IPS-NIHi11 (cell line): ENCODE measurements around the gene CDK5RAP3.

Experiments used
- DNase-seq: peaks from one replicate; pipeline ENCODE4 v3.0.0; 2012; ENCODE audit warnings: mixed read lengths, low spot score

Gene CDK5RAP3

GRCh38 chr17:48025040-48025903 is 54.4 kb downstream of the CDK5RAP3 start:
- peak; percentile 90 for DNase-seq

- DNase-seq = no peak
Observed at GRCh38 chr17:48025904-48026501, 55.1 kb downstream of the CDK5RAP3 start.

DNA sequence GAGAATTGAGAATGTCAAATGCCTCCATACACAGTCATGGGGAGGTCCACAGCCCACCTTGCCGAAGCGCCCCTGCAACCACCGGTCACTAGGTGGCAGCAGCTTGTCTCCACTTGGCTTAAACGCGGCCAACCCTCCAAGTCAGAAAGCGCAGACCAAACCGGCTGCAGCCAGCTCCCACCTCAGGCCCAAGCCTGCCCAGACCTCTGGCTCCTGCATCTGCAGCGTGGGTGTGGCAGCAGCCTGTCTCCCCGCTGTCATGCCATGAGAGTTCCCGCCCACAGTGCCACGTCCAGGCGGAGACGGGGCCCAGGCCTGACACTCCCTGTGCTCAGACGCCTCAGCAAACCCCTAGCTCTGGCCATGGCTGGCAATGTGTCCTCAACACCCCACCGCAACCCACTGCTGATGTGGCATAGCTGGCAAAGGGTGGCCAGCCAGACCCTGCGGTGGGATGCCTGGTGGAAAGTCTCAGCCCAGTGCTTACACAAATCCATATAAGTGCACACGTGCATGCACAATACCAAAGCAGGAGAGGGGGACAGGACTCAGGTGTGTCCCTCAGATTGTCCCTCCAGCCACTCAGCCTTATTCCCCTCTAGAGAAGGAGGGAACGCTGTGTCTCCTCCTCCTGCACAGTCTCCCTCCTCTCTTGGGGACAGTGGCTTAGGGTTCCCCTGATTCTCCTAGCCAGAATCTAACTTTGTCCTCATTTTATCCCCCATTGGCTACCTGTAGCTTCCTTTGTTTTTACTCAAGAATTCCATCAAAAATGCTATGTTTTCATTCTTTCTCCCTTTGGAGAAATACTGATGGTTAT is 55.8 kb downstream of the CDK5RAP3 start:
- DNase-seq = peak; percentile 86

DNA sequence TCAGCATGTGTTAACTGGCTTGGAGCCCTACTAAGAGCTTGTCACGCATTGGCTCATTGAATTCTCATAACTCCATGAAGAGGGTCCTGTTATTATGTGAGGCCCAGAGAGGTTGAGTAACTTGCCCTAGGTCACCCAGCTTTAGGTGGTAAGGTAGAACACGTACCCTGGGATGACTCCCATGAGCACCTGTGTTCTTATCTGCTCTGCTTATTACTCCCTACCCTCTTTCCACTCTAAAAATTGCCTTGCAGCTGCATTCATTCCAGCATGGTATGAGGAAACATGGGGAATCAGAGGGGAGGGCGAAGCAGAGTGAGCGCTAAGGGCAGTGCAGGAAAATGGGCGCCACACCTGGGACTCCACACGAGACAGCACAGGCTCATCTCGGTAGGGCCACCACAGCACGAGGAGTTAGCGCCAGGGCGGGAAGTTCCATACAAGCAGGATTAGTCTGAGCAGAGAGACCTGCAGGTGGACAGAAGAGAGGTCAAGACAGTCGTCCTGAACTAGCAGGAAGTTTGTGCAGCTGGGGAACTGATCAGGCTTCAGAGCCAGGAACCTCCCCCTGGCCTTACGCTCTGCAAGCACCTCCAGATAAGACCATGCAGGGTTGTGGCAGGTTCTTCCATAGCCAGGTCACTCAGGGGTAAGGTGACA is 56.5 kb downstream of the CDK5RAP3 start:
- DNase-seq = no peak

DNA sequence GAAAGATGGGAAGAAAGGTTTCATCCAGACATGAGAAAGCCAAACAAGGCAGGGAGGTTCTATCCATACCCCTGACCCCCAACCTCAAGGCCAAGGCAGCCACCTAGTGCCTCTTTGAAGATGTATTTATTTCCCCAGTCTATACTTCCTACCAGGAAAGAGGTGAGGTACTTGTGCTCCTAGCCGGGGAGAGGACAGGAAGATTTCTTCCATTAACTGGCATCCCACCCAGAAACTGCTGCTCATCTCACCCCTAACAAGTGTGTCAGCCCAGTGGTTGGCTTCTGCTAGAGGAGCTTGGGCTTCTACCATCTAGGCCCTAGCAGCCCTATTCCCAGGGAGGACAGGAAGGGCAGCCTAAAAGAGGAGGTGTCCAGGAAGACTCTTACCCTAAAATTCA is 57.8 kb downstream of the CDK5RAP3 start:
- DNase-seq = no peak

DNA sequence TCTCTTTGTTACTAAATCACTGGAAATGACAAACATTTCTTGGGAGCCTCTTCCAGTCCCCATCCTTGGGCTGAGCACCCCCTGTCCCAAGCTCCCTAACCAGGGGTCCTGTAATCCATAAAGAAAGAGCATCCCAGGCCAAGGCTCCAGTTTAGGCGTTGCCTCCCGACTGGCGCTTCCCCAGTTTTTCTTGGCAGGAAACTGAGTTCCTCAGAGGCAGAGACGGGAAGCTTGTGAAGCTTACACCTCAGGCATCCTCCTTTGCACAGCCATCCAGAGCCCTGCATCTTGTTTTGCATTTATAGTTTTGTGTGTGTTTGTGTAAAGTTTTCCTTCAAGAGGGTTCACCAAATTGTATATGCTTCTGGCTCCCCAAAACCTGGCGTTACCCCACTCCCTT is 59.6 kb downstream of the CDK5RAP3 start:
- no peak for DNase-seq
